ENCODE results near the gene SCD5. TPM values are rescaled to one million over a fixed set of nuclear protein-coding genes. Genes with fewer than 3 reads are reported as not detected.

Gene SCD5
- polyA plus RNA-seq, 10 donors: 8.5 to 17.3 (median 11.9) TPM

- no peak for DNase-seq
These were observed 103.7 kb downstream of the SCD5 start for GRCh38 chr4:82694892-82695291.

- peak in 2 of 3 donors; percentile 16 to 52 for DNase-seq
These were observed 104.5 kb downstream of the SCD5 start for GRCh38 chr4:82694046-82694445.

- DNase-seq: no peak
These were observed 106.4 kb downstream of the SCD5 start for GRCh38 chr4:82692101-82692780.

- DNase-seq: no peak
These were observed 107.2 kb downstream of the SCD5 start for GRCh38 chr4:82691431-82691830.

GRCh38 chr4:82688091-82688795 is 110.4 kb downstream of the SCD5 start:
- peak in 1 of 3 donors; percentile 3 for DNase-seq

- DNase-seq: no peak
These were observed 111.1 kb downstream of the SCD5 start for GRCh38 chr4:82687531-82687930.

GRCh38 chr4:82681754-82682153 is 116.8 kb downstream of the SCD5 start:
- no peak for DNase-seq

GRCh38 chr4:82680834-82681233 is 117.8 kb downstream of the SCD5 start:
- no peak for DNase-seq

- DNase-seq: no peak
These were observed 119.1 kb downstream of the SCD5 start for GRCh38 chr4:82679531-82679930.

- no peak for DNase-seq
These were observed 120.5 kb downstream of the SCD5 start for GRCh38 chr4:82678051-82678450.

GRCh38 chr4:82677327-82677726 is 121.3 kb downstream of the SCD5 start:
- DNase-seq: no peak

GRCh38 chr4:82667761-82668480 is 130.7 kb downstream of the SCD5 start:
- DNase-seq: no peak

GRCh38 chr4:82666970-82667665 is 131.5 kb downstream of the SCD5 start:
- DNase-seq: no peak

GRCh38 chr4:82661181-82661992 is 137.2 kb downstream of the SCD5 start:
- DNase-seq: no peak

- no peak for DNase-seq
These were observed 146.5 kb downstream of the SCD5 start for GRCh38 chr4:82652062-82652461.

- no peak for DNase-seq
These were observed 147.7 kb downstream of the SCD5 start for GRCh38 chr4:82650868-82651267.

- DNase-seq: no peak
These were observed 150.2 kb downstream of the SCD5 start for GRCh38 chr4:82648356-82648755.

GRCh38 chr4:82645936-82646565 is 152.5 kb downstream of the SCD5 start:
- peak in 1 of 3 donors; percentile 13 for DNase-seq

- no peak for DNase-seq
These were observed 153.9 kb downstream of the SCD5 start for GRCh38 chr4:82644734-82645126.

- DNase-seq: peak in 1 of 3 donors; percentile 81
These were observed 154.4 kb downstream of the SCD5 start for GRCh38 chr4:82643994-82644733.
